Measurements from ENCODE around the gene TP73. TPM values are rescaled to one million over a fixed set of nuclear protein-coding genes. Genes with fewer than 3 reads are reported as not detected.

The TP73 gene
- total RNA-seq, 1 experiment from 2014 or later = 10.0 TPM

DNA sequence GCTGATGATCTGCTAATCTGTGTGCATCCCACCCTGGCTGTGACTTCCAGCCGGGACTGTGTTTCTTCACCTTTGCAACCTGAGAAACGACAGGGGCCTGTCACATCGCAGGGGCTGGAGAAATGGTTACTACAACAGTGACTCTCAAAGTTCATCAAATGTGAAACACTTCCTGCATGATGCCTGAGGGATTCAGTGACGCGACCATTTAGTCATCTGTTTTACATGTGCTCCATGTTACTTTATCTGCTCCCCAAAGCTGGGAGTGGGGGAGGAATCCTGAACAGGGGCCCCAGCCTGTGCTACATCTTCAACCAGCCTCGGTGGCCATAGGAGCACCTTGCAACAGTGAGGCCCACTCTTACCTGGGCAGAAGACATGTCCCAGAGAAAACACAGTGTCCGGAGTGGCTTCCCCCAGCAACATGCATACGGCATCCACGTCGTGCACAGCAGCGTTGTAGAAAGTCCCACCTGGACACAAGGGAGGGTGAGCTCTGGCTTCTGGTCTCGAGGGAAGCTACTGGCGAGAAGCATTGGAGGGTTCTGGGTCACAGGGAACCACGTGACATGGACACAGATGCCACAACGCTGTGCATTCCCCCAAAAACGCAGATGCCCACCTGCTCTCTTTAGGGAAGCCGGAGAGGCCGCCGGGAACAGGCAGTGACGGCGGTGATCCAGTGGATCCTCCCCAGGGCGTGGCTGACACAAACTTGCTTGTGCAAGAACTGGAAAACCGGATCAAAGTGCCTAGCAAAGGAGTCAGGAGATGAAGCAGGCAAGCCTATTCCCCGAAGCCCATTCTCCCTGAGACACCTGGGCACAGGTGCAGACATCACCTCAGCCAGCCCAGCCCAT lies 90.4 kb downstream of the TP73 start:
- ChIA-PET CTCF (no interaction called here), POLR2A (ENCODE audit: low non-redundant PET) (no interaction called here)
- TF ChIP-seq, protein P1, sequence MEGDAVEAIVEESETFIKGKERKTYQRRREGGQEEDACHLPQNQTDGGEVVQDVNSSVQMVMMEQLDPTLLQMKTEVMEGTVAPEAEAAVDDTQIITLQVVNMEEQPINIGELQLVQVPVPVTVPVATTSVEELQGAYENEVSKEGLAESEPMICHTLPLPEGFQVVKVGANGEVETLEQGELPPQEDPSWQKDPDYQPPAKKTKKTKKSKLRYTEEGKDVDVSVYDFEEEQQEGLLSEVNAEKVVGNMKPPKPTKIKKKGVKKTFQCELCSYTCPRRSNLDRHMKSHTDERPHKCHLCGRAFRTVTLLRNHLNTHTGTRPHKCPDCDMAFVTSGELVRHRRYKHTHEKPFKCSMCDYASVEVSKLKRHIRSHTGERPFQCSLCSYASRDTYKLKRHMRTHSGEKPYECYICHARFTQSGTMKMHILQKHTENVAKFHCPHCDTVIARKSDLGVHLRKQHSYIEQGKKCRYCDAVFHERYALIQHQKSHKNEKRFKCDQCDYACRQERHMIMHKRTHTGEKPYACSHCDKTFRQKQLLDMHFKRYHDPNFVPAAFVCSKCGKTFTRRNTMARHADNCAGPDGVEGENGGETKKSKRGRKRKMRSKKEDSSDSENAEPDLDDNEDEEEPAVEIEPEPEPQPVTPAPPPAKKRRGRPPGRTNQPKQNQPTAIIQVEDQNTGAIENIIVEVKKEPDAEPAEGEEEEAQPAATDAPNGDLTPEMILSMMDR (conservative IDR thresholded peaks at IDR 0.05; ENCODE audit: low read depth, low read length) = no peak
- no peak for TF ChIP-seq EZH2 (IDR thresholded peaks at IDR 0.05; ENCODE audit: borderline replicate concordance, low read depth, low read length, poor library complexity, severe bottlenecking)
- no TSS peak for BruUV-seq (replicated peaks)
- Histone ChIP-seq H3K9me3 (ENCODE audit: low read depth, low read length, poor library complexity, severe bottlenecking) (no peaks in the 10 kb centered on the region), H3K36me3 (ENCODE audit: insufficient read depth, low read length, poor library complexity, severe bottlenecking) (peaks cover 14% of the 10 kb centered on the region), H3K4me3 (ENCODE audit: low read depth, low read length, poor library complexity, severe bottlenecking) (no peak overlapping the region), H3K27ac (ENCODE audit: low read depth, low read length, poor library complexity, severe bottlenecking) (no peak overlapping the region), H3K27me3 (replicated peaks; ENCODE audit: insufficient read depth, low read depth, low read length, poor library complexity) (no peaks in the 10 kb centered on the region), H3K4me1 (ENCODE audit: insufficient read depth, low read length, poor library complexity, severe bottlenecking) (peaks cover 8% of the 10 kb centered on the region)
- intact Hi-C loops (cut with micrococcal nuclease; ENCODE audit: unreplicated experiment) = no loop called here
- no peak for DNase-seq (ENCODE audit: low spot score)

DNA sequence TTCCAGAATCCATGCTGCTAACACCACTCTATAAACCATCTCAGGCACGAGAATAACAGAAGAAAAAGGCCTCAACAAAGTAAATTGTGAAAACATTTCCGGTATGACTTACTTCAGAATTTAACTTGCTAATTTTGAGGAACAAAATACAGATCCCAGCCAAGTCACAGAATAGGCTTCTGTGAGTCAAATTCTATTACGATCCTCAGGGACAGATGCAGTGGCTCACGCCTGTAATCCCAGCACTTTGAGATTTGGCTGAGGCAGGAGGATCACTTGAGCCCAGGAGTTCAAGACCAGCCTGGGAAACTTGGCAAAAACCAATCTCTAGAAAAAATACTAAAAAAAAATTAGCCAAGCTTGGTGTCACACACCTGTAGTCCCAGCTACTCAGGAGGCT lies 91.1 kb downstream of the TP73 start:
- H3K27me3 ChIP-seq (replicated peaks; ENCODE audit: insufficient read depth, low read depth, low read length, poor library complexity) = no peaks in the 10 kb centered on the region
- DNase-seq (ENCODE audit: low spot score) = no peak
- intact Hi-C loops (cut with micrococcal nuclease; ENCODE audit: unreplicated experiment) = no loop called here
- H3K27ac ChIP-seq (ENCODE audit: low read depth, low read length, poor library complexity, severe bottlenecking) = no peak overlapping the region
- H3K4me3 ChIP-seq (ENCODE audit: low read depth, low read length, poor library complexity, severe bottlenecking) = no peak overlapping the region
- H3K9me3 ChIP-seq (ENCODE audit: low read depth, low read length, poor library complexity, severe bottlenecking) = no peaks in the 10 kb centered on the region
- peaks cover 11% of the 10 kb centered on the region for H3K4me1 ChIP-seq (ENCODE audit: insufficient read depth, low read length, poor library complexity, severe bottlenecking)
- no TSS peak for BruUV-seq (replicated peaks)
- TF ChIP-seq, protein P1 (conservative IDR thresholded peaks at IDR 0.05; ENCODE audit: low read depth, low read length) = no peak
- TF ChIP-seq EZH2 (IDR thresholded peaks at IDR 0.05; ENCODE audit: borderline replicate concordance, low read depth, low read length, poor library complexity, severe bottlenecking) = no peak
- POLR2A ChIA-PET (ENCODE audit: low non-redundant PET) = no interaction called here
- CTCF ChIA-PET = no interaction called here
- H3K36me3 ChIP-seq (ENCODE audit: insufficient read depth, low read length, poor library complexity, severe bottlenecking) = peaks cover 10% of the 10 kb centered on the region

DNA sequence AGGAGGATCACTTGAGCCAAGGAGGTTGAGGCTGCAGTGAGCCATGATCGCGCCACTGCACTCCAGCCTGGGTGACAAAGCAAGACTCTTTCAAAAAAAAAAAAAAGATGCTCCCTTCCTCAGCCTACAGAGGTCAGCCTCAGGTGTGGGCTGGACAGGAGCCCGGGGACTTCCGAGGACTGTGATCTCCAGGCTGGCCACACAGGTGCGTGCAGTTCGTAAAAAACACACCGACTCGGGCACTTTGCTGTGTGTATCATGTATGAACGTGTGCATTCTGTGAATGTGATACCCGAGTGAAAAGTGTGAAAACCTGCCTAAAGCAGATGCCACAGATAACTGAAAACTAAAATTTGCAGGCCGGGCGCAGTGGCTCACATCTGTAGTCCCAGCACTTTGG lies 91.5 kb downstream of the TP73 start:
- no peak overlapping the region for H3K27ac ChIP-seq (ENCODE audit: low read depth, low read length, poor library complexity, severe bottlenecking)
- POLR2A ChIA-PET (ENCODE audit: low non-redundant PET) = no interaction called here
- no peak for DNase-seq (ENCODE audit: low spot score)
- H3K27me3 ChIP-seq (replicated peaks; ENCODE audit: insufficient read depth, low read depth, low read length, poor library complexity) = no peaks in the 10 kb centered on the region
- no peak overlapping the region for H3K4me3 ChIP-seq (ENCODE audit: low read depth, low read length, poor library complexity, severe bottlenecking)
- no peaks in the 10 kb centered on the region for H3K9me3 ChIP-seq (ENCODE audit: low read depth, low read length, poor library complexity, severe bottlenecking)
- no TSS peak for BruUV-seq (replicated peaks)
- peaks cover 7% of the 10 kb centered on the region for H3K36me3 ChIP-seq (ENCODE audit: insufficient read depth, low read length, poor library complexity, severe bottlenecking)
- peaks cover 11% of the 10 kb centered on the region for H3K4me1 ChIP-seq (ENCODE audit: insufficient read depth, low read length, poor library complexity, severe bottlenecking)
- CTCF ChIA-PET = no interaction called here
- intact Hi-C loops (cut with micrococcal nuclease; ENCODE audit: unreplicated experiment) = no loop called here
- TF ChIP-seq, protein P1 (conservative IDR thresholded peaks at IDR 0.05; ENCODE audit: low read depth, low read length) = no peak

All from A673 (cell line).